H1 (cell line): ENCODE measurements around the gene INPP5A. TPM values are rescaled to one million over a fixed set of nuclear protein-coding genes. Genes with fewer than 3 reads are reported as not detected.

Source experiments
- BRCA1 ChIP-seq: IDR thresholded peaks from 2 replicates; pipeline ENCODE4 v1.6.1; 2012; ENCODE audit warnings: low read depth, low read length, improper control_type of control experiment
- CHD7 ChIP-seq: fragments of 300-600 bp; sonication (generic); IDR thresholded peaks from 2 replicates; pipeline ENCODE4 v1.7.1; 2012; ENCODE audit warnings: low read length, moderate library complexity, mild to moderate bottlenecking, inconsistent platforms; ENCODE audit not compliant: insufficient replicate concordance
- EGR1 ChIP-seq: IDR thresholded peaks from 2 replicates; pipeline ENCODE4 v1.6.1; 2011; ENCODE audit warnings: low read depth, low read length, borderline replicate concordance
- FOSL1 ChIP-seq: IDR thresholded peaks from 2 replicates; pipeline ENCODE4 v1.6.1; 2011; ENCODE audit warnings: mild to moderate bottlenecking, low read depth, low read length, moderate library complexity; ENCODE audit not compliant: insufficient read depth
- JUN ChIP-seq: IDR thresholded peaks from 2 replicates; pipeline ENCODE4 v1.6.1; 2011; ENCODE audit warnings: low read depth, mild to moderate bottlenecking, improper control_type of control experiment, low read length
- KDM4A ChIP-seq: IDR thresholded peaks from one replicate; pipeline ENCODE4 v1.7.1; 2012; ENCODE audit warnings: low read depth, mild to moderate bottlenecking, moderate library complexity, low read length, inconsistent platforms; ENCODE audit not compliant: severe bottlenecking
- MAX ChIP-seq: IDR thresholded peaks from 2 replicates; pipeline ENCODE4 v1.6.1; 2012; ENCODE audit warnings: inconsistent platforms
- RBBP5 ChIP-seq: IDR thresholded peaks from 2 replicates; pipeline ENCODE4 v1.7.1; 2012; ENCODE audit warnings: low read depth, mild to moderate bottlenecking, inconsistent platforms, low read length, moderate library complexity, borderline replicate concordance
- RXRA ChIP-seq: IDR thresholded peaks from 2 replicates; pipeline ENCODE4 v1.6.1; 2011; ENCODE audit warnings: low read depth, mild to moderate bottlenecking, low read length, moderate library complexity; ENCODE audit not compliant: insufficient read depth
- SIRT6 ChIP-seq: IDR thresholded peaks from one replicate; pipeline ENCODE4 v1.7.1; 2012; ENCODE audit warnings: low read length, inconsistent platforms
- TAF1 ChIP-seq: IDR thresholded peaks from 2 replicates; pipeline ENCODE4 v1.6.1; 2011; ENCODE audit warnings: mild to moderate bottlenecking, low read depth, low read length
- TCF12 ChIP-seq: IDR thresholded peaks from 2 replicates; pipeline ENCODE4 v1.6.1; 2011; ENCODE audit warnings: low read depth, mild to moderate bottlenecking, low read length
- ZNF274 ChIP-seq: IDR thresholded peaks from 2 replicates; pipeline ENCODE4 v1.7.0; 2012; ENCODE audit warnings: low read length, borderline replicate concordance; ENCODE audit errors: extremely low read depth
- polyA plus RNA-seq, 7 experiments: library from polyadenylated mRNA; depleted of rRNA in 3 of 7; stranded (reverse) in 5 of 7; unstranded in 2 of 7; fragments of >200 nt in 5 of 7; fragments of 200-250 nt in 2 of 7; gene quantifications; 1 replicate in 5 of 7; 2 replicates in 1 of 7; 4 replicates in 1 of 7; pipeline versions ENCODE4 v1.2.1 to v1.2.3, GENCODE V29; 2011 to 2013; ENCODE audit warnings: missing spikeins in 2 of 7, mixed read lengths in 2 of 7
- total RNA-seq: library from RNA; stranded (reverse); fragmentation: NEBNext Ultra II Directional; extraction: Animal tissue kit (Norgen Biotek cat#: 25700); gene quantifications from 2 replicates; pipeline ENCODE4 v1.2.1, GENCODE V29; 2021

Gene INPP5A
- total and polyA plus RNA-seq, 2 of the 8 experiments (the other 6 are each of a cell fraction or from before 2014, with no cell fraction given): 19.7 to 27.5 TPM

- TF ChIP-seq CHD7 (no peak), FOSL1 (no peak), SIRT6 (no peak), RBBP5 (no peak), TCF12 (no peak), EGR1 (no peak), ZNF274 (no peak), MAX (no peak), TAF1 (no peak), KDM4A (no peak), BRCA1 (no peak), JUN (no peak), RXRA (no peak)
These were observed 191.2 kb downstream of the INPP5A start (continued) for GRCh38 chr10:132728741-132729140.
